ENCODE data around the gene HOXB1.
A peak's percentile ranks its signal among the peaks of the same experiment; 100 is the strongest.
"Not testable (repeated sequence)": the region's sequence is repeated elsewhere in the genome, so short reads cannot be mapped to it uniquely, and the experiment has no call there.

Gene HOXB1

DNA sequence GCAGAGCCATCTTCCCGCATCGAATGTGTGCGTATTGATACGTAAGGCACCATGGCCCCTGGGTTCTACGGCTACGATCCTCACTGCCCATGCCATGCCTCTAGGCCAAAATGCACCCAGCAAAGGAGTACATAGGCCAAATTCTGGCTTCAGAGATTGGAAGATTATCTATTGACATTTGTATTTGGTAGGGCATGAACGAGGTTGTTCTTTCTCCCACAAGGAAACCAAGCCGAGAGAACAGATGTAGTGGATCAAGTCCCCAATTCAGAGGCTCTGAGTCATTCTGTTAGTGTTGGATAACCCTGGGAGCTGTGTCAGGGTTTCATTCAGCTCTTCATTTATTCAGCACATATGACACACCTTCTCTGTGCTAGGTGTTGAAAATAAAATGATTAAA lies 36.5 kb downstream of the HOXB1 start:
- DNase-seq (ENCODE audit: low read depth in 2 of 2), result no peak

DNA sequence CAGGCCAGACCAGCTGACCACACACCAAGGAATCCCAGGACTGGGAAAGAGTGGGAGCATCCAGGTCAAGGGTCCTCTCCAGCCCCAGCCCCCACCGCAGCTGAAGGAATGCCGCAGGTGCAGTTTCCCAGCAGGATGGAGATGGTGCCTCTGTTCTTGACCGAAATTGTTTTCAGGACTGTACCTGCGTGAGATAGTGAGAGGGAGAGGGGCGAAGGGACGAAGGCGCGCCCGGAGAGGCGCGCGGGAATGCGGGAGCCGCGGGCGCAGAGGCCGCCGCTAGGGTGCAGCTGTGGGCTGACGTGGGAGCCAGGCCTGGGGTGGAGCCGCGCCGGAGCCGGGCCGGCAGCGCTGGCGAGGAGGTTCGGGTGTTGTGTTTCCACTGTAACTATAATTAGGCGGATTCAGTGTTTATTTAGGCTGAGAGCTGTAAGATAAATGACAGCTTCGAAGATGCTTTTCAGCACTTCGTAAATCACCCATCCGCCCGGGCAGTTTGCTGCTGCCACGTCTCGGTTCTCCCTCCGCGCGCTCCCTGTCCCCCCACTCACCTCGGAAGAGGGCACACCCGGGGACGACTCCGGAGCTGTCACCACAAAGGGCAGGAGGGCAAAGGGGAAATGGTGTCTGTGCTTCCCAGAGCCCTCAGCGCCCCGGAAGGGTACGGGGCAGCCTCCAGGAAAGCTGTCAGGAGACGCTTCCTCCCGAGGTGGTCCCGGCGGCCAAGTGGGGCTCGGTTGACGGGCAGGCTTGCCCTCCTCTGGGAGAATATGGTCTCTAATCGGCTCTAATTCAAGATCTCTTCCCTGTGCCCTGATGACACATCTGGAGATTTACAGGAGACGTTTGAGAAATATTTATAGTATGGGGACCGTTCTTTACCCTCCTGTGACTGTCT lies 38.2 kb downstream of the HOXB1 start:
- DNase-seq (ENCODE audit: low read depth in 2 of 2), result peak; percentile 47 to 55

DNA sequence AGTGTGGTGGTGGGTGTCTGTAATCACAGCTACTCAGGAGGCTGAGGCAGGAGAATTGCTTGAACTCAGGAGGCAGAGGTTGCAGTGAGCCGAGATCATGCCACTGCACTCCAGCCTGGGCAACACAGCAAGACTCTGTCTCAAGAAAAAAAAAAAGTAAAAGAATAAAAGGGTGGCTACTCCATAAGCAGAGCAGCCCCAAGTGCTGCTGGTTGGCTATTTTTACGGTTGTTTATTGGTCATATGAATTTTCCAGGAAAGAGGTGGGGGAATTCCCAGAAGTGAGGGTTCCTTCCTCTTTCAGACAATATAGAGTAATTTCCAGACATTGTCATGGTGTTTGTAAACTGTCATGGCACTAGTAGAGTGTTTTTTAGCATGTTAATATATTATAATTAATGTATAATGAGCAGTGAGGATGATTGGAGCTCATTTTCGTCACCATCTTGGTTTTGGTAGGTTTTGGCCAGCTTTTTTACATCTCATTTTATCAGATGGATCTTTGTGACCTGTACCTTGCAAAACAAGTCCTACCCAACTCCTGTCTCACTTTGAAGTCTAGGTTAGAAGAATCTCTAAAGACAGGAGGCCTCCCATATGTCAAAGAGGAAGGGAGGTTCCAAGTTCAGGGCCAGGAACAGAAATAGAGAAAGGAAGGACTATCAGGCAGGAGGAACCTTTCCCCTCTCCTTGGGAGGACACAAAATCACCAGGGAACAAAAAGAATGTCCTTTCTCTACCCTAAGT lies 39.1 kb downstream of the HOXB1 start:
- DNase-seq (ENCODE audit: low read depth in 2 of 2), result no peak

DNA sequence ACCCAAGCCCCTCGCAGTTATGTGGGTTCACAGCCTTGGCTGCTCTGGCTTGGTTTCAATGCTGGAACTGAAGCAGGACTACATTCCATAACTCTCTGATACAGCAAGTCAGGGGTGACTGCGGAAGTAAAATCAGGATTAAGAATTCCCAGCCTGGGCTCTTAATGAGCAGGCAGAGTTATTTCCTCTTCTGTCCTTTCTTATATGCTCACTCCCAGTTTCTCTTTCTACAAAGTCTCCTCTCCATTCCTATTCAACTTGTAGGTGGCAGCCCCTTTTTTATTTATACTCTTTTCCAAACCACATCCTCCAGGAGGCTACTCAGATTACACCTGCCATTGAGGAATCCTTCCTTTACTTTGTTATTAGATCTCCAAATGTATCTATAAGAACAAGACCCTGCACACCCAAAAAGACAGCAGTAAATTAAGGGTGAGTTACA lies 40.3 kb downstream of the HOXB1 start:
- no peak for DNase-seq (ENCODE audit: low read depth in 2 of 2)

DNA sequence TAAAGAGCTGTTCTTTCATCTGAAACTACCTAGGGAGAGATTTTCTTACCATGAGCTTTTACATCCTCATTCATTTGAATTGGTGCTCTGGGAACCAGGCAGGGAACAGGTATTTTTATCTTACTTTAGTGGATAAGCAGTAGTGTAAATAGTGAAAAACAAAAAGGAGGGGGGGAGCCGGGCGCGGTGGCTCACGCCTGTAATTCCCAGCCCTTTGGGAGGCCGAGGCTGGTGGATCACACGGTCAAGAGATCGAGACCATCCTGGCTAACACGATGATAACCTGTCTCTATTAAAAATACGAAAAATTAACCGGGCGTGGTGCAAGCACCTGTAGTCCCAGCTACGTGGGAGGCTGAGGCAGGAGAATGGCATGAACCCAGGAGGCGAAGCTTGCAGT lies 41.0 kb downstream of the HOXB1 start:
- DNase-seq (ENCODE audit: low read depth in 2 of 2), result no peak

DNA sequence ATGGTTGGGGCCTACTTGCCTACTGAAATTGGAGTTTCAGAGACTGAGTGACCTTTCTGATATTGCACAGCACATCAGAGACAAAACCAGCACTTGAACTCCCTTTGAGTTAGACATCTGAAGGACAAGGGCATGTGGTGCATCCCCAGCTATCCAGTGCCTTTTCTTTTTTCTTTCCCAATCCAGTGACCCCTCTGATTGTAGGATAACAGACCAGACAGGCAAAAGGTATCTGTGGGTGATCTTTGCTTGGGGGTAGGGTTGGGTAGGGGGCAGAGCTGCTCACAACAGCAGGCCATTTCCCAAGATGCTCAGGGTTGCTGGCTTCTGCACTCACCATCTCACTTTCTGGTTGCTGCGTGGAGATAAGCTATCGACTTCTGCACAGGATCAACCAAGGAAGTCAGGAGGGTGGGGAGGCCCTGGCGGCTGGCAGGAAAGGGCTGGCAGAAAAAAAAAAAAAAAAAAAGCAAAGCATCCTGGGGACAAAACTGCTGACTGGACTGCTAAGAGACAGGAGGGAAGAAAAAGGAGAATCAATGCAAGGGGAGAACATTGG lies 42.2 kb downstream of the HOXB1 start:
- no peak for DNase-seq (ENCODE audit: low read depth in 2 of 2)

DNA sequence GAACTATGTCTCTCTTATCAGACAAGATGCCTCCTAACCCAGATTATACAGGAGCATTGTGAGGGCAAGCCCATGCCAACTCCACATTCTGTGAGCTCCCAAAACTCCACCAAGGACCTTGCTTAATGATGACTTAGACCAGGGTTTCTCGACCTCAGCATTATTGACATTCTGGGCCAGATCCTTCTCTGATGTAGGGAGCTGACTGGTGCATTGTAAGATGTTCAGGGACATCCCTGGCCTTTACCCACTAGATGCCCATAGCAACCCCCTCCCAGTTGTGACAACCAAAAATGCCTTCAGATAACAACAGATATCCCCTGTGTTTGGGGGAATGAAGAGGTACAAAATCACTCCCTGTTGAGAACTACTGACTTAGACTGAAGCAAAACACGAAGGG lies 43.6 kb downstream of the HOXB1 start:
- DNase-seq (ENCODE audit: low read depth in 2 of 2), result no peak

DNA sequence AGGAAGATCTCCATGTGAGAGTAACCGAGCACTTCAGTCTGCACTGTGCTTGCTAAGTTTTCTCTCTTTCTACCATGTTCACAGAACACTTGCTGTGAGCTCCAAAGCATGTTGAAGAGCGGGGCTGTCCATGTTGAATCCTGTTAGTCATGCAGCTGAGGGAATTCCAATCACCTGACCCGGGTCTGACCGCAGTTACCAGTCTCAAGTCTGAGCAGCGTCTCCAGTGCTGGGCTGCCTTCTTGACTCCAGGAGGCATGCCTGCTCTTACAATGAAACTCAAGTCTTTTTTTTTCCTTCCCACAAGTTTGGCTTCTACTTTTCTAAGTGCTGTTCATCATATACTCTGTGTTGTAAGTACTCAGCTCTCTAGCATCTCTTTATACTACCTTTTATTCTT lies 44.3 kb downstream of the HOXB1 start:
- DNase-seq (ENCODE audit: low read depth in 2 of 2), result no peak

DNA sequence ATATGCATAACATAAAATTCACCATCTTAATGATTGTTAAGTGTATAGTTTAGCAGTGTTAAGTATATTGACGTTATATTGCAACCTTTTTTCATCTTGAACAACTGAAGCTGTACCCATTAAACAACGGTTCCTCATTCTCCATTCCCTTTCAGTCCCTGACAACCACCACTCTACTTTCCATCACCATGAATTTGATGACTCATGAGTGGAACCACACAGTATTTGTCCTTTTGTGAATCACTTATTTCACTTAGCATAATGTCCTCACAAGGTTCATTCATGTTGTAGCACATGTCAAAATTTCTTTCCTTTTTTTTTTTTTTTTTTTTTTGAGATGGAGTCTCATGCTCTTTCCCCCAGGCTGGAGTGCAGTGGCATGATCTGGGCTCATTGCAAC lies 46.0 kb downstream of the HOXB1 start:
- no peak for DNase-seq (ENCODE audit: low read depth in 2 of 2)

DNA sequence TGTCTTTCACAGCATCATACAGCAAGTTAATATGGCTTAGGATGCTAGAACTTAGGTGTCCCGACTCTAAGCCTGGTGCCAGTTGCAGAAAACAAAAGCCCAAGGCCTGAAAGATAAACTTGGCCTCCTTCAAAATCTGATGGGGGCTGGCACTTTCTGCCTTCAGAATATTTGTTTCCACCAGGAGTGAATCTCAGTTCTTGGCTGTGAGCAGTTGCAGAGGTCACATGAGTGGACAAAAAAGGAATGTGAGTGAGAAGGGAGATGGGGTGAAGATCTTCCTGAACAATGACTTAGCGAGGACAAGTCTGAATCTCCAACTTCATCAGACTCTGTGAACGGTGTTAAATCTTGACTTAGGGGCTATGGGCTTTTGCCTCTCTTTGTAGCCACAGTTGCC lies 46.6 kb downstream of the HOXB1 start:
- DNase-seq (ENCODE audit: low read depth in 2 of 2), result no peak

DNA sequence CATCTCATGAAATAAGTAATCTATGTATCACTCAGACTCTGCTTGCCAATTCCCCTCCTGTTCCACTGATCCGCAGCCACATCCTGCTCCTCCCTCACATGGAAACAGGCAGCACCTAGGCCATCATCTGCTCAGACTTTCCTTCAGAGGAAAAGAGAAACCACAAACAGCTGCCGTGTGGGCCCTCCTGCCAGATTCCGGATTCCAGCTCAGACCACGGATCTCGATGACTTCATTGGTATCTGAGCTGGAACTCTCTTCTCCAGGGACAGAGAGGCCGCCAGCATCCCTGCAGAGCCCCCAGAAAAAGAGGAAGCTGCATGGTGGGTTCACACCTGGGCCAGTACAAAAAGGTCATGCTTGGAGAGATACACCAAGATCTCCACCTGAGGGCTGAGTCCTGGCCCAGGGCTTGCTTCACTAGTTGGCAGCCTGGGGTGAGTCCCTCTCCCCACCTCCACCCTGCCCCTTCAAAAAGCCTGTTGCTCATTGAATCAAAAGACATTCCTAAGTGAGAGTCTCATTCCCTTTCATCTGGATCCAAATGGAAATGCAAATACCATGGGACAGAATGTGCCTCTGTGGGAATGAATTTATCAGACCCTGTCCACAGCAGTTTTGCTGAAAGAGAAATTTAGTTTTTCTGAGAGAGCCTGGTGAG lies 47.2 kb downstream of the HOXB1 start:
- DNase-seq (ENCODE audit: low read depth in 2 of 2), result peak in 1 of 2 donors; percentile 18

DNA sequence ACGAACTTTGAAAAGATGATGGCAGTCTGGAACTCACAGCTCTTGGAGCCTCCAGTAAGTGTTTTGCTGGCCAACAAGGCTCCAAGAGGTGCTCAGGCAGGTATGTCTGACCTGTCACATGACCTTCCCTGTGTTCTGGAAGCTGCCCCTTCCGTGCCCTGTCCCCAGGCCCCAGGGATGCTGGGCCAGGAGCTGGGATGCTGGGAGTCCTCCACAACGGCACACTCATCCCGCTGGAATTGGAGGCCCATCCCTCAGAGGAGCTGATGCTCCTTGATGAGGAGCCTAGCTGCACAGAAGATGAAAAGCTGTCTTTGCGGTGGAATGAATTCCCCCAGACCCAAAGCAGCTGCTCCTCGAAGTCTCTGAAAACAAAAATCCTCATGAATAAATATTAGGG lies 47.8 kb downstream of the HOXB1 start:
- no peak for DNase-seq (ENCODE audit: low read depth in 2 of 2)

DNA sequence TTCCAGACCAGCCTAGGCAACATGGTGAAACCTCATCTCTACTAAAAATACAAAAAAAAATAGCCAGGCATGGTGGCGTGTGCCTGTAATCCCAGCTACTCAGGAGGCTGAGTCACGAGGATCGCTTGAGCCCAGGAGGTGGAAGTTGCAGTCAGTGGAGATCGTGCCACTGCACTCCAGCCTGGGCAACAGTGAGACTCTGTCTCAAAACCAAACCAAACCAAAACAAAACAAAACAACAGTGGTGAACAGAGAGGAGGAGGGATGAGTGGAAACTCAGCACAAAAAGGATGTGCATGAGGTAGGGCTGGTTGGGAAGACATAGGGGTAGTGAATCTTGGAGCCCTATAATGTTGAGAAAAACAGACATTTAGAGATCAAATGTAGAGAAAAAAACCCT lies 48.5 kb downstream of the HOXB1 start:
- not testable (repeated sequence) for DNase-seq (ENCODE audit: low read depth in 2 of 2)

DNA sequence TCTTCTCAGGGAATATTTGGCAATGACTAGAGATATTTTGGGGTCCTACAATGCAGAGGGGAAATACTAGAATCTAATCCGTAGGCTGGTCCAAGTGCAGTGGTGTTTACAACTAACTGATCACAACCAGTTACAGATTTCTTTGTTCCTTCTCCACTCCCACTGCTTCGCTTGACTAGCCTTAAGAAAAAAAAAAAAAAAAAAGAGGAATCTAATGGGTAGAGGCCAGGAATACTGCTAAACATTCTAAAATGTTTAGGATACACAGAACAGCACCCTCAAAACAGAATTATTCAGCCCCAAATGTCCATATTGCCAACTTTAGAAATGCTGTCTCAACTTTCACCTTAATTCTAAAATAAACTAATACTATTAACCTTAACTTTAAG lies 51.8 kb downstream of the HOXB1 start:
- DNase-seq (ENCODE audit: low read depth in 2 of 2), result no peak

Data from activated CD4-positive, alpha-beta T cell treated with anti-CD3 and anti-CD28 coated beads for 24 hours (primary cell).